H9 (cell line): ENCODE measurements around the gene MARK2. TPM values are rescaled to one million over a fixed set of nuclear protein-coding genes. Genes with fewer than 3 reads are reported as not detected.

Source experiments
- DNase-seq: peaks from one replicate; pipeline ENCODE4 v3.0.0-alpha.2; 2017
- H2AFZ ChIP-seq: one replicate; pipeline ENCODE4 v1.6.1; 2013; ENCODE audit warnings: mild to moderate bottlenecking, low read length, control low read depth, moderate library complexity
- H2AK5ac ChIP-seq: 2 replicates; pipeline ENCODE4 v1.6.1; 2013; ENCODE audit warnings: low read length, control low read depth, mixed read lengths; ENCODE audit not compliant: insufficient read length
- H2BK120ac ChIP-seq: one replicate; pipeline ENCODE4 v1.6.1; 2013; ENCODE audit warnings: low read depth, mild to moderate bottlenecking, low read length, control low read depth, inconsistent platforms; ENCODE audit not compliant: poor library complexity, severe bottlenecking
- H2BK12ac ChIP-seq: 2 replicates; pipeline ENCODE4 v1.6.1; 2013; ENCODE audit warnings: low read length, control low read depth, mixed read lengths, low read depth; ENCODE audit not compliant: insufficient read length
- H2BK15ac ChIP-seq: 2 replicates; pipeline ENCODE4 v1.6.1; 2013; ENCODE audit warnings: low read depth, low read length, control low read depth
- H2BK20ac ChIP-seq: one replicate; pipeline ENCODE4 v1.6.1; 2013; ENCODE audit warnings: low read depth, mild to moderate bottlenecking, low read length, control low read depth, inconsistent platforms; ENCODE audit not compliant: poor library complexity, severe bottlenecking
- H2BK5ac ChIP-seq: 2 replicates; pipeline ENCODE4 v1.6.1; 2013; ENCODE audit warnings: low read length, control low read depth, mixed read lengths; ENCODE audit not compliant: insufficient read length
- H3K14ac ChIP-seq: 2 replicates; pipeline ENCODE4 v1.6.1; 2013; ENCODE audit warnings: low read length, control low read depth; ENCODE audit not compliant: insufficient read depth
- H3K18ac ChIP-seq: 2 replicates; pipeline ENCODE4 v1.6.1; 2013; ENCODE audit warnings: low read depth, mild to moderate bottlenecking, mixed read lengths, low read length, control low read depth; ENCODE audit not compliant: insufficient read length
- H3K23ac ChIP-seq: 2 replicates; pipeline ENCODE4 v1.6.1; 2013; ENCODE audit warnings: low read length, control low read depth, mixed read lengths, low read depth; ENCODE audit not compliant: insufficient read length
- H3K23me2 ChIP-seq: 2 replicates; pipeline ENCODE4 v1.6.1; 2013; ENCODE audit warnings: low read depth, mild to moderate bottlenecking, mixed read lengths, low read length, control low read depth; ENCODE audit not compliant: insufficient read length, poor library complexity, severe bottlenecking
- H3K27ac ChIP-seq: 2 replicates; pipeline ENCODE4 v1.5.1; 2013; ENCODE audit warnings: low read length, control low read depth, mixed read lengths, low read depth; ENCODE audit not compliant: insufficient read length
- H3K27me3 ChIP-seq: 2 replicates; pipeline ENCODE4 v1.6.1; 2013; ENCODE audit warnings: low read length, control low read depth, inconsistent platforms; ENCODE audit not compliant: insufficient read depth
- H3K4ac ChIP-seq: 2 replicates; pipeline ENCODE4 v1.6.1; 2013; ENCODE audit warnings: low read depth, mild to moderate bottlenecking, control low read depth, inconsistent platforms, low read length, moderate library complexity
- H3K4me1 ChIP-seq: 2 replicates; pipeline ENCODE4 v1.6.1; 2013; ENCODE audit warnings: low read length, control low read depth, inconsistent platforms; ENCODE audit not compliant: insufficient read depth
- H3K4me2 ChIP-seq: 2 replicates; pipeline ENCODE4 v1.6.1; 2013; ENCODE audit warnings: low read length, control low read depth, mixed read lengths; ENCODE audit not compliant: insufficient read length, insufficient read depth
- H3K56ac ChIP-seq: 2 replicates; pipeline ENCODE4 v1.6.1; 2013; ENCODE audit warnings: low read depth, mild to moderate bottlenecking, mixed read lengths, low read length, control low read depth; ENCODE audit not compliant: insufficient read length
- H3K79me1 ChIP-seq: 2 replicates; pipeline ENCODE4 v1.6.1; 2013; ENCODE audit warnings: low read depth, mild to moderate bottlenecking, moderate library complexity, low read length, control low read depth, inconsistent platforms; ENCODE audit not compliant: insufficient read depth, poor library complexity, severe bottlenecking
- H3K79me2 ChIP-seq: 2 replicates; pipeline ENCODE4 v1.6.1; 2013; ENCODE audit warnings: low read length, control low read depth, inconsistent platforms; ENCODE audit not compliant: insufficient read depth
- H3K9ac ChIP-seq: 2 replicates; pipeline ENCODE4 v1.6.1; 2013; ENCODE audit warnings: low read length, control low read depth, mixed read lengths; ENCODE audit not compliant: insufficient read length; ENCODE audit errors: extremely low read depth
- H3K9me3 ChIP-seq: one replicate; pipeline ENCODE4 v1.6.1; 2013; ENCODE audit warnings: low read depth, low read length, inconsistent platforms; ENCODE audit not compliant: control insufficient read depth
- H3T11ph ChIP-seq: one replicate; pipeline ENCODE4 v1.6.1; 2013; ENCODE audit warnings: mild to moderate bottlenecking, low read length, control low read depth, inconsistent platforms
- H4K20me1 ChIP-seq: one replicate; pipeline ENCODE4 v1.6.1; 2013; ENCODE audit not compliant: control insufficient read depth, insufficient read length, insufficient read depth
- H4K5ac ChIP-seq: 2 replicates; pipeline ENCODE4 v1.6.1; 2013; ENCODE audit warnings: low read depth, mild to moderate bottlenecking, mixed read lengths, low read length, control low read depth; ENCODE audit not compliant: insufficient read length
- H4K8ac ChIP-seq: replicated peaks from 2 replicates; pipeline ENCODE4 v1.6.1; 2013; ENCODE audit warnings: low read length, control low read depth, mixed read lengths, low read depth; ENCODE audit not compliant: insufficient read length
- H4K91ac ChIP-seq: 2 replicates; pipeline ENCODE4 v1.6.1; 2013; ENCODE audit warnings: low read depth, mild to moderate bottlenecking, moderate library complexity, mixed read lengths, low read length, control low read depth; ENCODE audit not compliant: insufficient read length
- H3K27ac Mint-ChIP-seq, 3 experiments: 2 replicates in 2 of 3; 3 replicates in 1 of 3; pipeline ENCODE4 v1.8.0; 2020 to 2021; ENCODE audit warnings: mixed read lengths in 3 of 3, mild to moderate bottlenecking in 1 of 3, moderate library complexity in 1 of 3
- H3K27me3 Mint-ChIP-seq: 2 replicates; pipeline ENCODE4 v1.8.0; 2021; ENCODE audit warnings: low read depth, mild to moderate bottlenecking, moderate library complexity, mixed read lengths
- H3K36me3 Mint-ChIP-seq, 3 experiments: 2 replicates in 2 of 3; 3 replicates in 1 of 3; pipeline ENCODE4 v1.8.0; 2020 to 2021; ENCODE audit warnings: low read depth in 3 of 3, mixed read lengths in 3 of 3; ENCODE audit not compliant: insufficient read depth in 1 of 3
- H3K4me1 Mint-ChIP-seq, 2 experiments: 2 replicates each; pipeline ENCODE4 v1.8.0; 2020; ENCODE audit warnings: mixed read lengths in 2 of 2
- H3K4me3 Mint-ChIP-seq, 2 experiments: 2 replicates in 1 of 2; 3 replicates in 1 of 2; pipeline ENCODE4 v1.8.0; 2020 to 2021; ENCODE audit warnings: mild to moderate bottlenecking in 2 of 2, mixed read lengths in 2 of 2, moderate library complexity in 1 of 2
- H3K9me3 Mint-ChIP-seq, 2 experiments: 2 replicates in 1 of 2; 3 replicates in 1 of 2; pipeline ENCODE4 v1.8.0; 2020; ENCODE audit warnings: mild to moderate bottlenecking in 2 of 2, mixed read lengths in 2 of 2, moderate library complexity in 1 of 2
- CTCF ChIP-seq: fragments of 200-600 bp; sonication (generic); conservative IDR thresholded peaks from 3 replicates; pipeline ENCODE4 v1.8.0; 2021; ENCODE audit warnings: antibody characterized with exemption, mild to moderate bottlenecking
- WGBS: extraction: QIAGEN DNeasy Blood & Tissue Kit; methylation state at CpG from one replicate; pipeline ENCODE4 v1.1.7; 2013; ENCODE audit warnings: missing lambda C conversion rate, low lambda C conversion rate, mixed read lengths; ENCODE audit not compliant: insufficient read length; ENCODE audit errors: extremely low coverage; 5-methylcytosine and 5-hydroxymethylcytosine counted together
- total RNA-seq: library from RNA; stranded (reverse); gene quantifications from 2 replicates; pipeline ENCODE4 v1.2.1, GENCODE V29; 2021

MARK2 gene
- total RNA-seq, 1 experiment from 2014 or later: 45.7 TPM

- H2BK20ac ChIP-seq: no peak overlapping the region
- H3K9ac ChIP-seq: peak overlapping the region; percentile 74
- DNase-seq: no peak
- no peak overlapping the region for H3K23ac ChIP-seq
- no peak overlapping the region for H2BK120ac ChIP-seq
- no peak overlapping the region for H4K5ac ChIP-seq
- no peak overlapping the region for H2AK5ac ChIP-seq
- H3K79me2 ChIP-seq: peaks cover 36% of the 10 kb centered on the region; the same call in 1 of the 2 replicates
- H4K8ac ChIP-seq: no peak overlapping the region
- H3K23me2 ChIP-seq: peaks cover 15% of the 10 kb centered on the region
- TF ChIP-seq CTCF: no peak
- H3K4ac ChIP-seq: no peak overlapping the region
- H3K79me1 ChIP-seq: peaks cover 13% of the 10 kb centered on the region
- no peaks in the 10 kb centered on the region for H3K27me3 ChIP-seq
- no peak overlapping the region for H2BK15ac ChIP-seq
- H3K56ac ChIP-seq: no peak overlapping the region
- H3K9me3 ChIP-seq: no peaks in the 10 kb centered on the region
- H3K18ac ChIP-seq: no peak overlapping the region
- no peak overlapping the region for H3T11ph ChIP-seq
- H3K36me3 Mint-ChIP-seq: peaks cover 3 to 18% (median 16%) of the 10 kb centered on the region in 3 experiments
- no peak overlapping the region for H2AFZ ChIP-seq
- no peak overlapping the region for H2BK12ac ChIP-seq
- WGBS: no CpG with 5 or more reads among the region's 13 CpGs
- no peak overlapping the region for H4K91ac ChIP-seq
- no peak overlapping the region for H3K14ac ChIP-seq
- peaks cover 14% of the 10 kb centered on the region for H3K4me1 ChIP-seq
- H4K20me1 ChIP-seq: no peaks in the 10 kb centered on the region
- H3K9me3 Mint-ChIP-seq: peaks cover 0 to 4% of the 10 kb centered on the region in 2 experiments; a peak in 1 of 5 replicates
- H3K4me2 ChIP-seq: peak overlapping the region; percentile 85
- H3K4me3 Mint-ChIP-seq: peak overlapping the region; percentile 95 to 96
- H3K4me1 Mint-ChIP-seq: peaks cover 67 to 75% of the 10 kb centered on the region in 2 experiments
- H3K27me3 Mint-ChIP-seq: no peaks in the 10 kb centered on the region
- H3K27ac ChIP-seq: no peak overlapping the region
- H2BK5ac ChIP-seq: no peak overlapping the region
- H3K27ac Mint-ChIP-seq: peak overlapping the region in 2 of 3 experiments; percentile 3 to 85; a peak in 2 of 7 replicates
These were observed 1.6 kb downstream of the MARK2 start for GRCh38 chr11:63840356-63841060.
